GM23338 (cell line): ENCODE data around the gene SYT17. TPM values are rescaled to one million over a fixed set of nuclear protein-coding genes. Genes with fewer than 3 reads are reported as not detected.

Experiments used
- ATAC-seq: fragments of 200-7000 bp; cut with Tn5 transposase; 3 replicates; pipeline ENCODE4 v1.9.1; 2020
- DNase-seq: peaks from one replicate; pipeline ENCODE4 v3.0.0-alpha.2; 2015; ENCODE audit warnings: low spot score
- H2AFZ ChIP-seq: fragments of 200-600 bp; sonication (generic); 2 replicates; pipeline ENCODE4 v1.8.0; 2016; ENCODE audit warnings: antibody characterized with exemption, mild to moderate bottlenecking, moderate library complexity
- H3F3A ChIP-seq: fragments of 200-600 bp; sonication (generic); replicated peaks from 2 replicates; pipeline ENCODE4 v1.8.0; 2017; ENCODE audit warnings: antibody characterized with exemption, mixed run types, low read depth
- H3K27ac ChIP-seq: fragments of 200-600 bp; sonication (generic); 2 replicates; pipeline ENCODE4 v1.6.1; 2016; ENCODE audit warnings: low read depth
- H3K27me3 ChIP-seq: fragments of 200-600 bp; sonication (generic); 2 replicates; pipeline ENCODE4 v1.8.0; 2016; ENCODE audit warnings: mild to moderate bottlenecking, mixed run types, moderate library complexity; ENCODE audit not compliant: insufficient read depth
- H3K36me3 ChIP-seq: fragments of 200-600 bp; sonication (generic); 2 replicates; pipeline ENCODE4 v1.8.0; 2016; ENCODE audit warnings: mild to moderate bottlenecking; ENCODE audit not compliant: insufficient read depth
- H3K4me1 ChIP-seq: fragments of 200-600 bp; sonication (generic); 2 replicates; pipeline ENCODE4 v1.8.0; 2016; ENCODE audit warnings: mild to moderate bottlenecking, moderate library complexity; ENCODE audit not compliant: insufficient read depth
- H3K4me2 ChIP-seq: fragments of 200-600 bp; sonication (generic); 2 replicates; pipeline ENCODE4 v1.7.1; 2017; ENCODE audit warnings: mixed run types
- H3K4me3 ChIP-seq: fragments of 200-600 bp; sonication (generic); 2 replicates; pipeline ENCODE4 v1.6.1; 2016; ENCODE audit warnings: mixed run types
- H3K79me2 ChIP-seq: fragments of 200-600 bp; sonication (generic); replicated peaks from 2 replicates; pipeline ENCODE4 v1.8.0; 2017; ENCODE audit warnings: mild to moderate bottlenecking; ENCODE audit not compliant: insufficient read depth
- H3K9me2 ChIP-seq: fragments of 200-600 bp; sonication (generic); 2 replicates; pipeline ENCODE4 v1.8.0; 2017; ENCODE audit not compliant: insufficient read depth
- H4K20me1 ChIP-seq: fragments of 200-600 bp; sonication (generic); replicated peaks from 2 replicates; pipeline ENCODE4 v1.8.0; 2017; ENCODE audit warnings: mild to moderate bottlenecking; ENCODE audit not compliant: insufficient read depth
- H3K27ac Mint-ChIP-seq: 2 replicates; pipeline ENCODE4 v1.8.0; 2020; ENCODE audit warnings: inconsistent platforms, mild to moderate bottlenecking, moderate library complexity, mixed read lengths
- H3K27me3 Mint-ChIP-seq: 3 replicates; pipeline ENCODE4 v1.8.0; 2022; ENCODE audit warnings: low read depth, mild to moderate bottlenecking, moderate library complexity, mixed read lengths, inconsistent platforms; ENCODE audit not compliant: insufficient read depth, poor library complexity
- H3K36me3 Mint-ChIP-seq: 3 replicates; pipeline ENCODE4 v1.8.0; 2021; ENCODE audit warnings: low read depth, mild to moderate bottlenecking, inconsistent platforms, moderate library complexity, mixed read lengths
- H3K4me1 Mint-ChIP-seq: 3 replicates; pipeline ENCODE4 v1.8.0; 2020; ENCODE audit warnings: mild to moderate bottlenecking, inconsistent platforms, mixed read lengths
- H3K4me3 Mint-ChIP-seq: 3 replicates; pipeline ENCODE4 v1.8.0; 2021; ENCODE audit warnings: moderate library complexity, mild to moderate bottlenecking, inconsistent platforms, mixed read lengths
- H3K9me3 Mint-ChIP-seq: 3 replicates; pipeline ENCODE4 v1.8.0; 2020; ENCODE audit warnings: moderate library complexity, mild to moderate bottlenecking, inconsistent platforms, mixed read lengths
- CREB1 ChIP-seq: fragments of 250-450 bp; sonication (Bioruptor Pico); IDR thresholded peaks from 2 replicates; pipeline ENCODE4 v1.5.0; 2020; ENCODE audit warnings: low read depth, mild to moderate bottlenecking, moderate library complexity
- CTCF ChIP-seq, 2 experiments: fragments of 200-600 bp in 1 of 2; sonication (generic) in 1 of 2; conservative IDR thresholded peaks; 2 replicates each; pipeline versions ENCODE4 v1.5.1 to v1.6.1; 2016 to 2017; ENCODE audit warnings: antibody characterized with exemption in 2 of 2, low read depth in 2 of 2, mild to moderate bottlenecking in 2 of 2, moderate library complexity in 1 of 2
- ETS1 ChIP-seq: IDR thresholded peaks from 2 replicates; pipeline ENCODE4 v1.6.1; 2016; ENCODE audit warnings: antibody characterized with exemption
- EZH2 ChIP-seq: fragments of 200-600 bp; sonication (generic); IDR thresholded peaks from one replicate; pipeline ENCODE4 v1.8.0; 2017; ENCODE audit warnings: antibody characterized with exemption, mild to moderate bottlenecking, low read depth; ENCODE audit not compliant: unreplicated experiment
- EZH2phosphoT487 ChIP-seq: fragments of 200-600 bp; sonication (generic); IDR thresholded peaks from one replicate; pipeline ENCODE4 v1.8.1; 2018; ENCODE audit warnings: antibody characterized with exemption; ENCODE audit not compliant: unreplicated experiment
- JUNB ChIP-seq: IDR thresholded peaks from one replicate; pipeline ENCODE4 v1.6.1; 2016; ENCODE audit warnings: antibody characterized with exemption; ENCODE audit not compliant: unreplicated experiment
- NANOG ChIP-seq: IDR thresholded peaks from 2 replicates; pipeline ENCODE4 v1.6.1; 2016; ENCODE audit warnings: antibody characterized with exemption, borderline replicate concordance
- POLR2AphosphoS5 ChIP-seq: IDR thresholded peaks from 2 replicates; pipeline ENCODE4 v1.6.1; 2016; ENCODE audit warnings: antibody characterized with exemption, low read depth
- REST ChIP-seq: IDR thresholded peaks from one replicate; pipeline ENCODE4 v1.6.1; 2018; ENCODE audit warnings: antibody characterized with exemption; ENCODE audit not compliant: unreplicated experiment
- STAT1 ChIP-seq: IDR thresholded peaks from one replicate; pipeline ENCODE4 v1.6.1; 2016; ENCODE audit warnings: antibody characterized with exemption; ENCODE audit not compliant: unreplicated experiment
- ZNF114 ChIP-seq: fragments of 250-450 bp; sonication (Bioruptor Pico); IDR thresholded peaks from 2 replicates; pipeline ENCODE4 v1.5.0; 2020; ENCODE audit warnings: mild to moderate bottlenecking, moderate library complexity
- ZNF331 ChIP-seq: fragments of 250-450 bp; sonication (Bioruptor Pico); IDR thresholded peaks from 2 replicates; pipeline ENCODE4 v1.5.0; 2020; ENCODE audit warnings: low read depth, mild to moderate bottlenecking, moderate library complexity
- ZNF462 ChIP-seq: fragments of 250-450 bp; sonication (Bioruptor Pico); IDR thresholded peaks from 2 replicates; pipeline ENCODE4 v1.5.0; 2020; ENCODE audit warnings: mild to moderate bottlenecking, moderate library complexity
- polyA plus RNA-seq: library from polyadenylated mRNA; unstranded; fragments of >200 nt; fragmentation: Nextera tagmentation; extraction: Ambion mirVana; gene quantifications from 2 replicates; pipeline ENCODE4 v1.2.1, GENCODE V29; 2016
- total RNA-seq: library from RNA; depleted of rRNA; stranded (reverse); fragments of >200 nt; shearing (Covaris generic); gene quantifications from 2 replicates; pipeline ENCODE4 v1.2.3, GENCODE V29; 2014

Gene SYT17
- total and polyA plus RNA-seq, 2 experiments from 2014 or later = 5.3 to 9.5 TPM

- Mint-ChIP-seq H3K9me3 (peaks cover 31% of the 10 kb centered on the region), H3K4me1 (peaks cover 12% of the 10 kb centered on the region), H3K27me3 (no peaks in the 10 kb centered on the region), H3K36me3 (peaks cover 32% of the 10 kb centered on the region), H3K4me3 (no peak overlapping the region), H3K27ac (no peak overlapping the region; the same call in 1 of the 2 replicates)
- no peaks in the 10 kb centered on the region for H3F3A ChIP-seq
- H3K9me2 ChIP-seq = no peaks in the 10 kb centered on the region
- no peak overlapping the region for H3K4me2 ChIP-seq
- no peaks in the 10 kb centered on the region for H3K27me3 ChIP-seq
- no peaks in the 10 kb centered on the region for H3K79me2 ChIP-seq
- H3K4me3 ChIP-seq = no peak overlapping the region
- TF ChIP-seq NANOG = no peak
- no peak for TF ChIP-seq EZH2phosphoT487
- TF ChIP-seq ZNF462 (CRISPR knock-in tag) = no peak
- no peak for TF ChIP-seq ZNF331
- no peak for TF ChIP-seq POLR2AphosphoS5
- no peak for TF ChIP-seq REST
- TF ChIP-seq EZH2 = no peak
- no peak for TF ChIP-seq CREB1 (CRISPR knock-in tag)
- no peak for TF ChIP-seq STAT1
- no peak for TF ChIP-seq JUNB
- no peak for TF ChIP-seq ZNF114 (CRISPR knock-in tag)
- TF ChIP-seq CTCF (conservative IDR thresholded peaks at IDR 0.05; ENCODE audit: low read depth in 2 of 2) = no peak
- no peak for TF ChIP-seq ETS1
- H4K20me1 ChIP-seq = no peaks in the 10 kb centered on the region
- no peak overlapping the region for H2AFZ ChIP-seq
- H3K36me3 ChIP-seq = no peaks in the 10 kb centered on the region
- H3K4me1 ChIP-seq = peaks cover 10% of the 10 kb centered on the region; the same call in 1 of the 2 replicates
- no peak overlapping the region for H3K27ac ChIP-seq
- DNase-seq = no peak
- ATAC-seq = no peak
Measured at GRCh38 chr16:19232988-19233387, 64.9 kb downstream of the SYT17 start.
